GM18951 (cell line): ENCODE data around the gene DUSP23.

Experiments
- POLR2A ChIP-seq: IDR thresholded peaks from 4 replicates; pipeline ENCODE4 v1.6.1; 2011; ENCODE audit warnings: mild to moderate bottlenecking; ENCODE audit not compliant: insufficient read length, insufficient read depth; ENCODE audit errors: extremely low read depth
- in situ Hi-C: fragments of 300-500 bp; cut with MboI; formaldehyde crosslinking; loops from one replicate; pipeline ENCODE4 v1.12.0; 2022; ENCODE audit warnings: low sequenced_read_pairs, mixed read lengths, inconsistent platforms; ENCODE audit not compliant: unreplicated experiment

DUSP23 gene

GRCh38 chr1:159798893-159799292 is 18.1 kb downstream of the DUSP23 start:
- no peak for TF ChIP-seq POLR2A
- in situ Hi-C loops, result loop anchor here (5.0 kb wide), 1 partner anchor 93 kb away; no protein-coding TSS in a partner anchor

DNA sequence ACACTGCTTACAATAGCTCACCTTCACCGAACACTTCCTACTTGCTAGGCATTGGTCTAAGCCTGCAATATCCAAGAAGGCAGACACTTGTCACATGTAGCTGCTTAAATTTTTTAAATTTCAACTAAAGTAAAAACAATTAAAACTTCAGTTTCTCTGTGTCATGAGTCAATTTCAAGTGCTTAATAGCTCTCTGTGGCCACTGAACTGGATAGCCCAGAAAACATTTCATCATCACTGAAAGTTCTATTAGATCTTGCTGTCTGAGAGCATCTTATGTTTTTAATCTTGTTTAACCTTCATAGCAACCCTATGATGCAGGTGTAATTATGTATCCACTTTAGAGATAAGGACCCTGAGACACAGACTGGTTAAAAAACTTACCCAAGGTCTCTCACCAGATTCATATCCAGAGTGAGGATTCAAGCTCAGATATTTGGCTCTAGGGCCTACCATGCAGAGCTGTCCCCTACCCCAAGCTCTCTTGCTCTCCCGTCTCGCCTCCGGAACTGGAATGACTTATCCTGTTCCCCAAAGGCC is 18.8 kb downstream of the DUSP23 start:
- in situ Hi-C loops, result loop anchor here (5.0 kb wide), 1 partner anchor 93 kb away; no protein-coding TSS in a partner anchor
- TF ChIP-seq POLR2A, result no peak

DNA sequence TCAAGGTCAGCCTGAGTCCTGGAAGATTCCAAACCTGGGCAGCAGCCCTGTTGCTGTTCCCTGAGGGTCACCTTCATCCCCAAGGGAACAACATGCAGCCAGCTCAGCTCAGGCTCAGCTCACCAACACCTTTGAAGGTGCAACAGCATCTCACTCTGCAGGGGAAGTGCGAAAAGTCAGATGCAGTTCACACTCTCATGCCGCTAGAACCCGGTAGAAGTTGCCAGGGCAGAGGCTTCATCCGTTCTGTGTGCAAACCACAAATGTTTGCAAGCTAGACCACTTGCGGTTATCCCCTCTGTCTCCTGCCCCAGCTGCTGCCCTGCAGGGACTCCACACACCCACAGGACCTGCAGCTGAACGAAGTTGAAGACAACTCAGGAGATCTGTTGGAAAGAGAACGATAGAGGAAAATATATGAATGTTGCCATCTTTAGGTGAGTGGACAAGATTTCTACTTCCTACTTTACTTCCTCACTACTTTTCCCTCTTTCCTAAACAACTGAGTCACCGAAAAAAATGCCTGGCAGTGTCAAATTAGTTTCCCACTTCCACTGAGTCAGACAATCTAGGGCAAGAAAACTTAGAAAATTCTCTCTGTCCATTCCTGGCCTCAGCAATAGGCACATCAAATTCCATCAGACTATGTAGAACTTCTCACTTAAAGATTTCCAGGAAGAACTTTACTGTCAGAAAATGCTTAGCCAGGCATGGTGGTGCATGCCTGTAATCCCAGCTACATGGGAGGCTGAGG is 19.6 kb downstream of the DUSP23 start:
- in situ Hi-C loops, result no loop called here

GRCh38 chr1:159802111-159802510 is 21.3 kb downstream of the DUSP23 start, which contains the start of gene FCRL6:
Gene FCRL6 (plus strand): TSS chr1:159802360. CDS start chr1:159802425, 65 bp downstream.
- TF ChIP-seq POLR2A, result no peak
- in situ Hi-C loops, result no loop called here

More for the DNA sequence above, 19.6 kb downstream of the DUSP23 start:
- TF ChIP-seq POLR2A, result no peak

DNA sequence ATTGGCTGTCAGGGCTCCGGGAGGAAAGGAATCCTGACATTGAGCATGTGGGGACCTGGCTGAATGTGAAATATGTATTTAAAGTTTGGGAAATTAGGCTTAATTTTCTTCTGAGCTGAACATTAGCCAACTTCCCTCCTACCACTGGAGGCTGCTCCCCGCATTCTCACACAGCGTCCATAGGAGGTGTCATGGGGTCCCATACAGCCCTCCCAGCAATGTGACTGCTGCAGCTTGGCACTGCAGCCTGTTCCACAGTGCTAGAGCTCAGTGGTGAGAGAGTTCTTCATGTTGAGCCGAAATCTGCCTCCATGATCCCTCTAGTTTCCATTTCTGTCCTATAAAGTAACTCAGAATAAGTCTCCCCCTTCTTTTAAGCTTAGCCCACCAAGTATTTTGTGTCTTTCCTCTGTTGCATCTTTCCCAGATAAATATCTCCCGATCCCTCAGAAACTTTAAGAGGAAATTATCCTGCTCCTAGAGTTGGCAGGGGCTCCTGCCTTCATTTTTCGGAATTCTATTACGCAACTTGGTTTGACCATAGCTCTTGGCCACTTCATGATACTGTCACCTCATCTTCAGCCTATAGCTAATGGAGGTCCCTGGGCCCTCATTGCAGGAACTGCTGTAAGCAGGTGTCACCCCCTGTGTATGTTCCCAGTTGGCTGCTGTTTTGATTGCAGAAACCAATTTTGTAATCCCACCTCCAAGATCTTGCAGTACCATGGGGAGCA is 23.4 kb downstream of the DUSP23 start:
- no peak for TF ChIP-seq POLR2A
- in situ Hi-C loops, result no loop called here

DNA sequence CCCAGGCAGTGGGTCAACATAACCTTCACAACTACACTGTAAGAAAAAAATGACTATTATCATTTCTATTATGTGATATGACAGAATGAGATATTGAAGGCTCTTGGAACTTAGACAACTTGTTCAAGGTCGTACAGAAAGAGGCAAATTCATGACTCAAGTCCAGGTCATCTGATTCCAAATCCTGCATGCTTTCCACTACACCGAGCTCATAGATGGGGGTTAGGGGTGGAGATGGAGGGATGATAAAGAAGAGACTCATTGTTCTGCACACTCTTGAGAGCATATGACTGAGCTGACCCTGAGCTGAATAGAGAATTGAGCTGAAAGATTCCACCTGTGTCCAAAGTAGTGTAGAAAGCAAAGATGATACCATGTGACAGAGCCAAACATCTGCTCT is 24.2 kb downstream of the DUSP23 start:
- in situ Hi-C loops, result no loop called here
- no peak for TF ChIP-seq POLR2A

- in situ Hi-C loops, result no loop called here
- TF ChIP-seq POLR2A, result no peak
Measured at GRCh38 chr1:159815926-159816325, 35.2 kb downstream of the DUSP23 start.

DNA sequence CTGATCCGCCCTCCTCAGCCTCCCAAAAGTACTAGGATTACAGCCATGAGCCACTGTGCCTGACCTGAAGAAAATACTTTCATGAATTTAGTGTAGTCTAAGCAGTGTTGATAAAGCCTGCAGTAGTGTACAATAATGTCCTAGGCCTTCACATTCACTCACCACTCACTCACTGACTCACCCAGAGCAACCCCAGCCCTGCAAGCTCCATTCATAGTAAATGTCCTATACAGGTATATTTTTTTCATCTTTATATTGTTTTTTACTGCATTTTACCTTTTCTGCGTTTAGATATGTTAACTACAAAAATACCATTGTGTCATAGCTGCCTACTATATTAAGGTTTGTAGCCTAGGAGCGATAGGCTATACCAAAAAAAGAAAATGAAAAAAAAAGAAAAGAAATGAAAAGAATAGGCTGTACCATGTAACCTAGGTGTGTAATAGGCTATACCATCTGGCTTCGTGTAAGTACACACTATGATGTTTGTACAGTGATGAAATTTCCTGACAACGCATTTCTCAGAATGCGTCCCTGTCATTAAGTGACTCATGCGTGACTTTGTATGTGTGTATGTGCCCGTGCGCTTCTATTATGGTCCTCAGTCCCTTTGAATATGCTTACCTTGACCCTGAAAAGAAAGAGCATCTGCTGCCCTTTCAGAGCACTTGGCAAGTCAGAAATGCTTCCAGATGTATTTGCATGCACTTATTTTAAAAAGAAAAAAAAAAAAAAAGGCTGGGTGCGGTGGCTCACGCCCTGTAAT is 36.7 kb downstream of the DUSP23 start:
- in situ Hi-C loops, result no loop called here
- no peak for TF ChIP-seq POLR2A

DNA sequence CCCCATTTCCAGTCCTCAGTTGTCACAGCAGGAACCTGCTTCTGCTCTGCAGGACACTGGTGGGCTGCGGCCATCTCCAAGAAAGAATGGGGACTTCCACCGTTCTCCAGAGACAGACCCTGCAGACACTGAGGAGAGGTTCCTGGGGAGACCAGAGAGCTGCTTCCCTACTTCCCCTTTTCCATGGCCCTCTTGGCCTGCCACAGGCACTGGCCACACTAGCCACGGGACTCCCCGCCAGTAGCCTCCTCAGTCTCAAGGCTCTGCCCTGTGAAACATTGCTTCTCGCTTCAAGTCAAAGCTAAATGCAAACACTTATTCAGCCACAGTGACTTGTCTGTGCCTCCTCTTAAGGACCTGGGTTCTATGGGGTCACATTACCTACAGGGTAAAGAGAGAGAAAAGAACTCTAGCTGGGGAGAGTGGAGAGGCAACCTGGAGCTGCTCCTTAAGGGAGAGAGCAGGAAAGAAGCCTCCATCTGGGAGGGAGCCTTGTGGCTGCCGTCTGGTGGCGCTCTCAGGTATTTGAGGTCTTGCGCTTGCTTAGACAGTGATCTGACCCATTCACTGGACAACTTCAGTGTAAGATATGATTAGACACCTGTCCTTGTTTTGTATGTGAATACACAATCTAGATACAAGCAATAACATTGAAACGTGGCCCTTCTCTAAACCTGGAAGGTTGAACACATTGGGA is 40.6 kb downstream of the DUSP23 start:
- no peak for TF ChIP-seq POLR2A
- in situ Hi-C loops, result no loop called here

- no peak for TF ChIP-seq POLR2A
- in situ Hi-C loops, result no loop called here
Measured at GRCh38 chr1:159823406-159823805, 42.6 kb downstream of the DUSP23 start.

DNA sequence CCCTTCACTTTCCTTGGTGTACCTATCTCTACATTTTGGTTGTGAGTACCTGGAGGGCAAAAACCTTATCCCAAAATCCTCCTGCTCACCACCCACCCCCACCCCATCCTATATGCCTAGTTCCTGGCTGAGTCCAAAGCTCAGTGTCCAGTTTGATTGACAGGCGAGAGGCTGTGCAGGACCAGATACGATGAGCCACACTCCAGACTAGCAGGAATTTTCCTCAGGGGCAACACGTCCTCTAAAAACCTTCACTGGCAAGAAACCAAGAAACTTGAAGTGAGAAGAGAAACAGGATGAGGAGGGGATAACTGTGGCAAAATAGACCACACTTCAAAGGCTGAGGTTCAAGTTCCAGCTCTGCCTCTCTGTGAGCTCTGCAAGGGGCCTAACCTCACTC is 44.8 kb downstream of the DUSP23 start:
- in situ Hi-C loops, result no loop called here
- TF ChIP-seq POLR2A, result no peak

DNA sequence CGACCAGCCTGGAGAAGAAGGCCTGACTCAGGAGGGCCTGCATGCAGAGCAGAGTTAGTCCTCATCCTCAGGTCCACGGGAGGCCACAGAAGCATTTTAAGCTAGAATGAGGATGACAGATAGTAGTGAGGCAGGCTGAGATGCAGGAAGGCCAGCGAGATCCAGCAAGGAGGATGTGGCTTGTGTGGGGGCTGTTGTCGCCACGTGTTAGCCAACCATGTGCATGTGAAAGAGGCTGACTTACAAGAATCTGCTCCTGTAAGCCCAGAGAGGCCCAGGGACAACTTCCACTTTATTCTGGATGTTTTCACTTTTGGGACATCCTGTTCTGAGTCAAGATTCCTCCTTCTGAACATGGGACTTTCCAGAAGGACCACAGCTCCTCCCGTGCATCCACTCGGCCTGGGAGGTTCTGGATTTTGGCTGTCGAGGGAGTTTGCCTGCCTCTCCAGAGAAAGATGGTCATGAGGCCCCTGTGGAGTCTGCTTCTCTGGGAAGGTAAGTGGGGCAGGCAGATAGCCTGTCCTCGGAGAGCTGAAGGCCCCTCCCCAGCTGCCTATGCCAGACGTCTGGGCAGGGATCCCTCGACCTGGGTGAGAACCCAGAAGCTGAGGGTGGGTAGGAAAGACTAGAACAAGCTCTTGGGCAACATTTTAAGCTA is 45.8 kb downstream of the DUSP23 start, which contains the start of gene SLAMF8:
Gene SLAMF8 (plus strand): TSS at position 433 of the 661 bp plus-strand sequence. CDS start 26 bp downstream, at position 459.
- no peak for TF ChIP-seq POLR2A
- in situ Hi-C loops, result no loop called here
